Erythroblast (primary cell): Measurements from ENCODE around the gene FAM217B.

ENCODE experiments used
- DNase-seq, 2 experiments: peaks; one replicate each; lab custom pipeline; 2025; lab: John Stamatoyannopoulos, UW
- GATA1 ChIP-seq: IDR thresholded peaks from 2 replicates; pipeline ENCODE4 v1.6.1; 2011; ENCODE audit warnings: low read depth, mild to moderate bottlenecking, control low read depth, low read length, moderate library complexity
- POLR2A ChIP-seq: IDR thresholded peaks from 2 replicates; pipeline ENCODE4 v1.6.1; 2011; ENCODE audit warnings: mild to moderate bottlenecking, low read length

The FAM217B gene

DNA sequence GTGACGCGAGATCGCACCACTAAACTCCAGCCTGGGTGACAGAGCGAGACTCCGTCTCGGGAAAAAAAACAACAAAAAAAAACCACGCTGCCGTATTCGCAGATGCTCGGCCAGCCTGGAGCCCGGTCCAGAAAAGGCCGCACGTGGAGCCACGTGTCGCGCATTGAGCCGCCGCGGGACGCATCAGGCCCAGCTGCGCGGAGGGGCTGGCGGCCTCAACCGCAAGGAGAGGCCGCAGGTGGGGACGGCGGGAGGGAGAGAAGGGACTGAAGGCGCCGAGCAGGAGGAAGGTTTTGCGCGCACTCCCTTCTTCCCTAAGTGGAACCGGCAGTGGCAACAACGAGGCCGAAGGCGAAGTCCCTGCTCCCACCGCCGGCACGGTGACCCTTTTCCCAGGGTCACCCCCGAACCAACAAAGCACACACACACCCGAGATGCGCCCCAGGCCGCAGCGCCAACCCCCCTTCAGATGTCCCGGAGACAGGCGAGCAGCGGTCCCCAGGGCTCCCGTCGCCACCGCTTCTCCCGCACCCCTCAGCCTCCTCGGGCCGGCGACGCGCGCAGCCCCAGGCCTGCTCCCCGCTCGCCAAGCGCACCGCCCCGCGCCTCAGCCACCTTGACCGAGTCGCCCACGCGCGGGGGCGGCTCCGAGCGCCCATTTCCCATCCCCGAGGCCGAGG is 7.4 kb upstream of the FAM217B start:
- DNase-seq: no peak
- no peak for TF ChIP-seq GATA1
- no peak for TF ChIP-seq POLR2A

DNA sequence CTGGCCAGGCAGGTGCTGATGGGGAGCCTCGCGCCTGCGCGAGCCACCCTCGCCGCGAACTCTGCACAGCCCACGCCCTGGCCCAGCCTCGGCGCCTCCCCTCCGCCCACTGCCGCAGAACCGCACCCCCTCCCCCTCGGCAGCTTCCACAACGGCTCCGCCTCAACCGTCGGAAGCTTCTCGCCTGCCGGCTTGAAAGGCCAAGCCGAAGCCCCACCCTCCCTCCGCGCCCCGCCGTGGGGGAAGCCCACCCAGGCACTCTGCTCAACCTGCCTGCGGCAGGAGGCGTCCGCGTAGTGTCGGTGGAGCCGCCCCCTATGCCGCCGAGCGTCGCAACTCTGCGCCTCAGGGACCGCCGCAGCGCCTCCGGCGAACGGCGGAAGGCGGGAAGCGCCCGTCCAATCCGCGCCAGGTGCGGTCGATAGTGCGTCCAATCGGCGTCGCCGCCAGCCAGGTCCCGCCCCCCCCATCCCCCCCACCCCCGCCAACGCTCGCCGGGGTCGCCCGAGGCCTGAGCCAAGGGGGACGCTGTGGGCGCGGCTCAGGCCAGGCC is 6.8 kb upstream of the FAM217B start, which contains the start of gene SYCP2:
Gene SYCP2, minus strand, starts transcription at position 342 of the 553 bp plus-strand sequence. CDS start 11,224 bp downstream, outside the sequence.
- no peak for TF ChIP-seq GATA1
- TF ChIP-seq POLR2A: no peak
- peak; percentile 39 to 50 for DNase-seq

- DNase-seq: peak; percentile 76 to 85
- no peak for TF ChIP-seq GATA1
- no peak for TF ChIP-seq POLR2A
Observed at GRCh38 chr20:59933849-59934585, 6.2 kb upstream of the FAM217B start.

DNA sequence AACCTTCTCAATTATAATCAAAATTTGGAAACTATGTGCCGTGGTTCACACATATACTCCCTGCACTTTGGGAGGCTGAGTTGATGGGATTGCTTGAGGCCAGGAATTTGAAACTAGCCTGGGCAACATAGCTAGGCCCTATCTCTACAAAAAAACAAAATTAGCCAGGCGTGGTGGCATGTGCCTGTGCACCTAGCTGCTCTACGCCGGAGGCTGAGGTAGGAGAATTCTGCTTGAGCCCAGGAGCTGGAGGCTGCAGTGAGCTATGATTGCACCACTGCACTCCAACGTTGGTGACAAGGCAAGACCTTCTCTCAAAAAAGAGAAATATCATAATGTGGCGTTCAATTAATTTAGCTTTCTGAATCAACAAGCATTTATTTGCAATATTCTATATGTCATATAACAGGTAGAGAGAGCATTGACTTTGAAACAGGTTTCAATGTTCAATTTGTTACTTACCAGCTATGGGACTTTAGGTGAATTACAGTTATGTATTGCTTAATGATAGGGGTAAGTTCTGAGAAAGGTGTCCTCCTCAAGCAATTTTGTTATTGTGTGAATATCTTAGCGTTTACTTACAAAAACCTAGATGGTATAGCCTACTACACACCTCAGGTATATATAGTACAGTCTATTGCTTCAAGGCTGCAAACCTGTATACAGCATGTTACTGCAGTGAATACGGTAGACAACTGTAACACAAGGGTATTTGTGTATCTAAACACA is 4.6 kb upstream of the FAM217B start:
- TF ChIP-seq POLR2A: no peak
- no peak for TF ChIP-seq GATA1
- no peak for DNase-seq

DNA sequence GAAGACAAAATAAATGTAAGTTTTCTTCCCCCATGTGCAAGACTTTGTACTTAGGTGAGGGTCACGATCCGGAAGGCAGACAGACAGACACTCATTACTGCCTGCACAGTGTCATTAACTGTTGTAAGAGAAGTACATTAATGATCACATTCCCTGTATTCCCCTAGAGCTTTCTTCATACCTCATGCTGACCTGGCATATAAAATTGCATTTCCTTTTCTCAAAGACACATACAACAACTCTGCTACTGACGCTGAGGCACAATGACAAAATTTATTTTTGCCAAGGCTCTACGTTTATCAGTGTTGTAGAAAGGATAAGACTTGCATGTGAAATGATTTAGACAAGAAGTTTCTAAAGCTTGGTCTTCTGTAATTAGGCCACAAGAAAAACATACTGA is 3.8 kb upstream of the FAM217B start:
- no peak for TF ChIP-seq POLR2A
- TF ChIP-seq GATA1: no peak
- no peak for DNase-seq

GRCh38 chr20:59937150-59937549 is 3.0 kb upstream of the FAM217B start:
- DNase-seq: no peak
- TF ChIP-seq GATA1 (no peak), POLR2A (no peak)

DNA sequence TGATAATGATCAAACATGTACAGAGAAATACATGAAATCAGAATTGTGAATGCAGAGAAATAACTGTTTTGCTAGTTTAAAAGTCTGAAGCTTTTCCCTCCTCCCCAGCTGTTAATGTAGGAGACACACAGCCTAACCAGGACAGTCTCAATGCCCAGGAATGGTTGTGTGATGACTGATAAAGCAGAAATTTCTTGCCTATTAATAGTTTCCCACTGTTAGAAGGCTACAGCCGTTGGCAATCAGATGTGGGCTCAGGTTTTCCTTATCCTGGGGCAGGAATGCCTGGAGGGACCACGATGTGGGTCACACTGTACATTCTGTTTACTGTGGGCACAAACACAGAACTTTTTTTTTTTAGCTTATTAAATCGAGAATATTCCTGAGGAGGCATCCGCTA is 2.0 kb upstream of the FAM217B start:
- no peak for TF ChIP-seq GATA1
- TF ChIP-seq POLR2A: no peak
- no peak for DNase-seq

- TF ChIP-seq GATA1 (no peak), POLR2A (no peak)
- no peak for DNase-seq
Observed at GRCh38 chr20:59938696-59939051, 1.5 kb upstream of the FAM217B start.

GRCh38 chr20:59939052-59939878 is 924 bp upstream of the FAM217B start:
- peak in 1 of 2 experiments; percentile 60 for DNase-seq
- TF ChIP-seq POLR2A (no peak), GATA1 (no peak)

DNA sequence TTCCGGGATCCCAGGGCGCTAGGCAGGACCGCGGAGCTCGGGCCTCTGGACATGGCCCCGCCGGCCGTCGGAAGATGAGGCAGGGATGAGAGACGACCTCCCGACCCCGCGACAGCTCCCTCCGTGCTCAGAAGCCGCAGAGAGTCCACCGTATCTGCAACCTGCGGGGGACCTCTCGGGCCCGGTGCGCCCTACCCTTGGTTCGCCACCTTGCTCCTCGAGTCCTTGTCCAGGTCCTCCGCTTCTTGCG is 385 bp upstream of the FAM217B start:
- peak in 1 of 2 experiments; percentile 64 for DNase-seq
- TF ChIP-seq GATA1 (no peak), POLR2A (no peak)

DNA sequence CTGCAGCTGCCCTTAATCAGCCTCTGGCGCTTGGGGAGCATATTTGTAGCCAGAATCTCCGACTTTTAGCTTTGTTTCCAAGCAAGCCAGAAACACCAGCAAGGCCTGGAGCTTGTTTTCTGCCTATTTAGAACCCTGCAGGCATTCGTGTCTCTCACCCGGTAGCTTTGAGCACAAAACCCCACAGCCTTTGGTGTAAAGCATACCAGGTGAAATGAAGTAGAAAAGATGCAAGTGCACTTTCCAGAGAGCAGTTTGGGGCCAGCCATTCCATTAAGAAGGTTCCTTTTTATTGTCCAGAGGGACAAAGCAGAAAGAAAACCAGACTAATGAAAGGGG is 736 bp downstream of the FAM217B start:
- no peak for TF ChIP-seq POLR2A
- TF ChIP-seq GATA1: no peak
- DNase-seq: no peak

GRCh38 chr20:59942245-59942644 is 2.1 kb downstream of the FAM217B start:
- no peak for DNase-seq
- TF ChIP-seq GATA1 (no peak), POLR2A (no peak)

DNA sequence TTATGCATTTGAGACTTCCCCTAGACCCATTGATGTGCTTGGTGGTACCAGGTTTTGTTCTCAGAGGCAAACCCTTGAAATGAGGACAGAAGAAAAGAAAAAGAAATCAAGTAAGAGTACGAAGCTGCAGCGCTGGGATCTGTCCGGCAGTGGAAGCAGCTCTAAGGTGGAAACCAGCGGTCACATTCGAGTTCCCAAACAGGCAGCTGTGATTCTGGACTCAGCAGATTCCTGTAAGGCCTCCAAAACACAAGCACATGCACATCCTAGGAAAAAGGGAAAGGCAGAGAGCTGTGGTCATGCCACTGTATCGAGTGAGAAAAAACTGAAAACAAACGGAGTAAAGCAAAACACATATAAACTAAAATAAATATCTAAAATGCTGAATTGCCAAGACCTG is 4.5 kb downstream of the FAM217B start:
- TF ChIP-seq GATA1 (no peak), POLR2A (no peak)
- DNase-seq: no peak

GRCh38 chr20:59945175-59945574 is 5.0 kb downstream of the FAM217B start:
- no peak for DNase-seq
- TF ChIP-seq GATA1 (no peak), POLR2A (no peak)
